Smooth muscle cell (in vitro differentiated cells): ENCODE results near the gene PGLYRP1. TPM values are rescaled to one million over a fixed set of nuclear protein-coding genes. Genes with fewer than 3 reads are reported as not detected.

Source experiments
- DNase-seq: peaks from one replicate; lab custom pipeline; 2025; ENCODE audit not compliant: unreplicated experiment; lab: John Stamatoyannopoulos, UW
- H2AFZ ChIP-seq: fragments of 200-600 bp; sonication (generic); 2 replicates; pipeline ENCODE4 v1.6.0; 2016; ENCODE audit warnings: antibody characterized with exemption, low read depth, mild to moderate bottlenecking
- H3F3A ChIP-seq: fragments of 200-600 bp; sonication (generic); 2 replicates; pipeline ENCODE4 v1.6.0; 2017; ENCODE audit warnings: antibody characterized with exemption, low read depth
- H3K27ac ChIP-seq: fragments of 200-600 bp; sonication (generic); 2 replicates; pipeline ENCODE4 v1.5.1; 2016; ENCODE audit warnings: low read depth, mild to moderate bottlenecking
- H3K27me3 ChIP-seq: fragments of 200-600 bp; sonication (generic); 2 replicates; pipeline ENCODE4 v1.6.1; 2016; ENCODE audit warnings: low read depth, mild to moderate bottlenecking
- H3K36me3 ChIP-seq: fragments of 200-600 bp; sonication (generic); 2 replicates; pipeline ENCODE4 v1.5.1; 2016; ENCODE audit warnings: low read depth
- H3K4me1 ChIP-seq: fragments of 200-600 bp; sonication (generic); 2 replicates; pipeline ENCODE4 v1.5.1; 2016; ENCODE audit warnings: low read depth
- H3K4me2 ChIP-seq: fragments of 200-600 bp; sonication (generic); 2 replicates; pipeline ENCODE4 v1.6.0; 2016; ENCODE audit warnings: mild to moderate bottlenecking
- H3K4me3 ChIP-seq: fragments of 200-600 bp; sonication (generic); 2 replicates; pipeline ENCODE4 v1.5.1; 2016; ENCODE audit warnings: mild to moderate bottlenecking
- H3K79me2 ChIP-seq: fragments of 200-600 bp; sonication (generic); 2 replicates; pipeline ENCODE4 v1.6.0; 2016; ENCODE audit warnings: low read depth, mild to moderate bottlenecking
- H3K9ac ChIP-seq: fragments of 200-600 bp; sonication (generic); 2 replicates; pipeline ENCODE4 v1.6.0; 2016; ENCODE audit warnings: low read depth
- H3K9me3 ChIP-seq: fragments of 200-600 bp; sonication (generic); replicated peaks from 2 replicates; pipeline ENCODE4 v1.5.1; 2016; ENCODE audit warnings: low read depth
- H4K20me1 ChIP-seq: fragments of 200-600 bp; sonication (generic); 2 replicates; pipeline ENCODE4 v1.6.0; 2016; ENCODE audit warnings: low read depth
- WGBS: methylation state at CpG from one replicate; pipeline ENCODE4 v1.1.7; 2016; ENCODE audit warnings: low lambda C conversion rate; 5-methylcytosine and 5-hydroxymethylcytosine counted together
- microRNA counts: library from miRNA; unstranded; fragments of <30 nt; microRNA quantifications from one replicate; lab custom pipeline; 2016
- microRNA-seq: library from miRNA; unstranded; fragments of <30 nt; microRNA quantifications from one replicate; pipeline ENCODE4, GENCODE V29; 2016; ENCODE audit warnings: borderline number of aligned reads
- polyA plus RNA-seq: library from polyadenylated mRNA; unstranded; fragments of >200 nt; fragmentation: Nextera tagmentation; extraction: Ambion mirVana; gene quantifications from 2 replicates; pipeline ENCODE4 v1.2.1, GENCODE V29; 2016
- small RNA-seq: library from RNA; depleted of rRNA; stranded (forward); fragments of <200 nt; gene quantifications from one replicate; pipeline ENCODE3, GENCODE V24; 2014
- total RNA-seq: library from RNA; depleted of rRNA; stranded (reverse); fragments of >200 nt; gene quantifications from 2 replicates; pipeline ENCODE4 v1.2.3, GENCODE V29; 2014
- TF ChIP-seq, protein P1 (sequence below): fragments of 200-600 bp; sonication (generic); IDR thresholded peaks from 2 replicates; pipeline ENCODE4 v1.5.1; 2017; ENCODE audit warnings: borderline replicate concordance, mild to moderate bottlenecking, antibody characterized with exemption; ENCODE audit not compliant: insufficient read depth, poor library complexity, severe bottlenecking

The PGLYRP1 gene
- total and polyA plus RNA-seq, 2 experiments from 2014 or later: not detected

DNA sequence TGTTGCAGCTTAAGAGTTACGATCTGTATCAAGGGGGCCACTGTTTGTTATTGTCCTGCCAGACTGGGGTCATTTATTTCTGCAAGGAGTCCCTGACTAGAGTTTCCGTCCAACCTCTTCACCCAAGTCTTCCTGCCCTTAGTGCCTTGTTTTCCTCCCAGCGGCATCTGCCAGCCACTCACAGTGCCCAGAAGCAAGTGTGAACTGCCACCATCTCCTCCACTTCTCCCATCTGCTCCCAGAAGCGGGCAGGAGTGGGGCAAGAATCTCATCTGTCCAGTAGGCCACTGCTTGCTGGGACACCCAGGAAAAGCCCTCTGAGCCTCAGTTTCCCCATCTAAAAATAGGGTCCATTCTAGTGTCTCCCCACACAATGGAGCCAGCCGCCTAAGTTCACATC lies 53.2 kb downstream of the PGLYRP1 start:
- Histone ChIP-seq H3K9me3 (no peaks in the 10 kb centered on the region), H3K4me2 (no peak overlapping the region), H3K27ac (no peak overlapping the region), H3K4me1 (no peaks in the 10 kb centered on the region), H3F3A (no peaks in the 10 kb centered on the region), H3K36me3 (no peaks in the 10 kb centered on the region), H3K4me3 (no peak overlapping the region), H3K79me2 (no peaks in the 10 kb centered on the region), H2AFZ (no peak overlapping the region), H4K20me1 (no peaks in the 10 kb centered on the region), H3K27me3 (peaks cover 62% of the 10 kb centered on the region), H3K9ac (no peak overlapping the region)
- DNase-seq: no peak
- WGBS: 89% methylated on average over 5 of the region's 5 CpGs
- TF ChIP-seq, protein P1, sequence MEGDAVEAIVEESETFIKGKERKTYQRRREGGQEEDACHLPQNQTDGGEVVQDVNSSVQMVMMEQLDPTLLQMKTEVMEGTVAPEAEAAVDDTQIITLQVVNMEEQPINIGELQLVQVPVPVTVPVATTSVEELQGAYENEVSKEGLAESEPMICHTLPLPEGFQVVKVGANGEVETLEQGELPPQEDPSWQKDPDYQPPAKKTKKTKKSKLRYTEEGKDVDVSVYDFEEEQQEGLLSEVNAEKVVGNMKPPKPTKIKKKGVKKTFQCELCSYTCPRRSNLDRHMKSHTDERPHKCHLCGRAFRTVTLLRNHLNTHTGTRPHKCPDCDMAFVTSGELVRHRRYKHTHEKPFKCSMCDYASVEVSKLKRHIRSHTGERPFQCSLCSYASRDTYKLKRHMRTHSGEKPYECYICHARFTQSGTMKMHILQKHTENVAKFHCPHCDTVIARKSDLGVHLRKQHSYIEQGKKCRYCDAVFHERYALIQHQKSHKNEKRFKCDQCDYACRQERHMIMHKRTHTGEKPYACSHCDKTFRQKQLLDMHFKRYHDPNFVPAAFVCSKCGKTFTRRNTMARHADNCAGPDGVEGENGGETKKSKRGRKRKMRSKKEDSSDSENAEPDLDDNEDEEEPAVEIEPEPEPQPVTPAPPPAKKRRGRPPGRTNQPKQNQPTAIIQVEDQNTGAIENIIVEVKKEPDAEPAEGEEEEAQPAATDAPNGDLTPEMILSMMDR: no peak

MicroRNAs within 50 kb of the gene (microRNA counts, 767-probe panel; counts per million panel counts)
- microRNA hsa-miR-769-3p (lab: Ali Mortazavi, UCI): 183 counts per million
- microRNA hsa-miR-769-5p (lab: Ali Mortazavi, UCI): 183 counts per million

Small RNA genes lying within 50 kb of the gene (microRNA-seq; reads per million reads assigned to microRNA genes)
- 347 reads per million, percentile 71 among the genes with 10 or more reads in this experiment for gene MIR769

Small RNA genes lying within 50 kb of the gene (small RNA-seq; reads per million reads assigned to genes)
- 75.2 reads per million, percentile 97 among the genes with 10 or more reads in this experiment for gene MIR769

Other genes starting within 250 kb of the PGLYRP1 start
- gene DMPK, start 240.6 kb downstream of the PGLYRP1 start, total RNA-seq: 19.2 and 23.6 TPM in 2 replicates
- gene DMPK, start 240.6 kb downstream of the PGLYRP1 start, polyA plus RNA-seq: 32.7 and 47.7 TPM in 2 replicates
- gene DMWD, start 230.2 kb downstream of the PGLYRP1 start, total RNA-seq: 14.9 and 16.1 TPM in 2 replicates
- gene DMWD, start 230.2 kb downstream of the PGLYRP1 start, polyA plus RNA-seq: 57.6 and 96.4 TPM in 2 replicates
- gene RSPH6A, start 207.7 kb downstream of the PGLYRP1 start, total RNA-seq: 0.22 TPM in 1 of 2 replicates, not detected in the other
- gene RSPH6A, start 207.7 kb downstream of the PGLYRP1 start, polyA plus RNA-seq: 0.15 TPM in 1 of 2 replicates, not detected in the other
- 30.9 and 33.3 TPM in 2 replicates for gene SYMPK, start 159.9 kb downstream of the PGLYRP1 start, total RNA-seq
- 28.6 and 34.1 TPM in 2 replicates for gene SYMPK, start 159.9 kb downstream of the PGLYRP1 start, polyA plus RNA-seq
- 0.13 and 0.76 TPM in 2 replicates for gene FOXA3, start 158.7 kb downstream of the PGLYRP1 start, total RNA-seq
- gene FOXA3, start 158.7 kb downstream of the PGLYRP1 start, polyA plus RNA-seq: 0.50 and 0.65 TPM in 2 replicates
- 10.4 and 19.0 TPM in 2 replicates for gene IRF2BP1, start 136.9 kb downstream of the PGLYRP1 start, total RNA-seq
- gene IRF2BP1, start 136.9 kb downstream of the PGLYRP1 start, polyA plus RNA-seq: 11.2 and 12.9 TPM in 2 replicates
- 1.6 and 3.9 TPM in 2 replicates for gene MYPOP, start 120.4 kb downstream of the PGLYRP1 start, total RNA-seq
- gene MYPOP, start 120.4 kb downstream of the PGLYRP1 start, polyA plus RNA-seq: 2.1 and 3.5 TPM in 2 replicates
- not detected in 2 replicates for gene NANOS2, start 108.3 kb downstream of the PGLYRP1 start, total RNA-seq
- gene NANOS2, start 108.3 kb downstream of the PGLYRP1 start, polyA plus RNA-seq: not detected in 2 replicates
- gene NOVA2, start 49.2 kb downstream of the PGLYRP1 start, total RNA-seq: 0.04 TPM in 2 replicates
- 0.24 TPM in 1 of 2 replicates, not detected in the other for gene NOVA2, start 49.2 kb downstream of the PGLYRP1 start, polyA plus RNA-seq
- gene CCDC61, start 27.6 kb downstream of the PGLYRP1 start, total RNA-seq: 5.3 and 10.0 TPM in 2 replicates
- gene CCDC61, start 27.6 kb downstream of the PGLYRP1 start, polyA plus RNA-seq: 7.0 and 8.3 TPM in 2 replicates
- gene IGFL4, start 17.9 kb upstream of the PGLYRP1 start, total RNA-seq: 0.45 and 0.85 TPM in 2 replicates
- 1.0 TPM in 1 of 2 replicates, not detected in the other for gene IGFL4, start 17.9 kb upstream of the PGLYRP1 start, polyA plus RNA-seq
- gene IGFL3, start 101.6 kb upstream of the PGLYRP1 start, total RNA-seq: 10.2 and 26.7 TPM in 2 replicates
- 5.9 and 8.8 TPM in 2 replicates for gene IGFL3, start 101.6 kb upstream of the PGLYRP1 start, polyA plus RNA-seq
- 126 and 145 TPM in 2 replicates for gene IGFL2, start 125.2 kb upstream of the PGLYRP1 start, total RNA-seq
- 159 and 164 TPM in 2 replicates for gene IGFL2, start 125.2 kb upstream of the PGLYRP1 start, polyA plus RNA-seq
- not detected in 2 replicates for gene IGFL1, start 206.7 kb upstream of the PGLYRP1 start, total RNA-seq
- gene IGFL1, start 206.7 kb upstream of the PGLYRP1 start, polyA plus RNA-seq: 0.64 TPM in 1 of 2 replicates, not detected in the other